GM10847 (cell line): ENCODE data around the gene MAPKAPK2.

Source experiments
- POLR2A ChIP-seq: IDR thresholded peaks from 2 replicates; pipeline ENCODE4 v1.6.1; 2011; ENCODE audit not compliant: insufficient read length; ENCODE audit errors: extremely low read depth

The MAPKAPK2 gene

DNA sequence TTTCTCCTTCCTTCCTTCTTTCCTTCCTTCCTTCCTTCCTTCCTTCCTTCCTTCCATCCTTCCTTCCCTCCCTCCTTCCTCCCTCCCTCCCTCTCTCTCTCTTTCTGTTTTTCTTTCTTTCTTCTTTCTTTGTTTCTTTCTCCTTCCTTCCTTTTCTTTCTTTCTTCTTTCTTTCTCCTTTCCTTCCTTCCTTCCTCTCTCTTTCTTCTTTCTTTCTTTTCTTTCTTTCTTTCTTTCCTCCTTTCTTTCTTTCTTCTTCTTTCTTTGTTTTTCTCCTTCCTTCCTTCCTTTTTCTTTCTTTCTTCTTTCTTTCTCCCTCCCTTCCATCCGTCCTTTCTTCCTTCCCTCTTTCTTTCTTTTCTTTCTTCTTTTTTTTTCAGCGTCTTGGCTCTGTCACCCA is 67.8 kb downstream of the MAPKAPK2 start:
- TF ChIP-seq POLR2A: no peak

DNA sequence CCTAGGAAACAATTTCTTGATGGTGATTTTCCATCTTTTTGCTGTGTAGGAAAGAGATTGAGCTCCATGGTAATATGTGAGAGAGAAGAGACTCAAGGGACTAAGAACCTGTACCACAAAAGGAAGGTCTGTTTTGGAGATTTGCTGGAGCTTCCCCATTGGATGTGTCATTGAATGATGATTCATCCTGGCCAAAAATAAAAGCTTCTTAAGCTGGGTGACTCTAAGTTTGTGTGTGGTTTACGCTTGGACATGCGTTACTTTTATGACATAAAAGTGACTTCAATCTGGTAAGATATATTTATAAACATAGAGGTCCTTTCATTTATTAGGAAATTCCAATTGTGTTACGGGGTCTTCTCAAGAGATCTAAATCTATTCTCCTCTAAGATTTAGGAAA is 68.4 kb downstream of the MAPKAPK2 start:
- no peak for TF ChIP-seq POLR2A

- TF ChIP-seq POLR2A: no peak
Observed at GRCh38 chr1:206754011-206754410, 69.3 kb downstream of the MAPKAPK2 start.

GRCh38 chr1:206757524-206758266 is 73.0 kb downstream of the MAPKAPK2 start:
- TF ChIP-seq POLR2A: no peak

DNA sequence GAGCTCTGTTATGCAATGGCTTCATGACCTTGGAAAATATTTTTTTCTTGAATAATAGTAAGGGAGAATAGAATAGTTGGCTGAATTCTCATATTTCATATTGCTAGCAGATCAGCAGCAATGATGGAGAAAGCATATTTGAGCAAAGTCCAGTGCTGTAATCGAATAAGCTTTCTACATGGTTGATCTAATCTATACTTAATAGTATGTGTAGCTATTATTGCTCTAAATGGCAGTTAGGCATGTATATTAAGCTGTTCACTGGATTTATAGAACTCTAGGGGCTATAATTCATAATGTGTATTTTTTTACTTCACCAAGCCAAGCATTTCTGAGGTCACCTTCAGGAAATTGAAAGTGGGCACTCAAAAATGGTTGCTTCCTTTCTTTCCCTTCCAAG is 75.9 kb downstream of the MAPKAPK2 start:
- no peak for TF ChIP-seq POLR2A

- TF ChIP-seq POLR2A: no peak
Observed at GRCh38 chr1:206761159-206761768, 76.6 kb downstream of the MAPKAPK2 start.

DNA sequence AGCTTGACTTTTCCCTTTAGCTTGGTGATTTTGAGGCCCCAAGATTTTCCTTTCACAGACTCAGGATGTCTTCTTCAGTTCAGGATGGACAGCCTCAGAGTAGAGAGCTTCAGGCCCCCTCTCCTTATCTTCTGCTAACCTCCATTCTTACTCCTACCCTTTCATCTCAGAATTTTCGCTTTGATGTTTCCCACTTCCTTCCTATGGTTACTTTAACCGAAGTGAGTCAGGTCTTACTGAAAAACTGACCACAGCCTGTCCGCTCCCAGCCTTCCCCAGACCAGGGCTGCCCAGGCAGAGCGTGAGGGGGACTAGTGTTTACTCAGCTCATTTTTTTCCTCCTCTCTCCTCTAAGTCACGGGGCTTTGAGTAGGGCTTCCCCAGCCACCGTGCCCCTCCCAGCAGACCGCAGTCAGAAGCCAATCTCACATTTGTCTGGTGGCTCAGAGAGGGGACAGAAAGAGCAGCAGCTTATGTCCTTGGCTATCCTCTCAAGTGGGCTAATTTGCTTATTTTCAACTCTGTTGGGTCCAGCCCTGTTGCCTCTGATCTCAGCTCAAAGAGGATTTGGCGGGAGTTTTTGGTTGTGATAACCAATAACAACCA is 81.6 kb downstream of the MAPKAPK2 start:
- no peak for TF ChIP-seq POLR2A

DNA sequence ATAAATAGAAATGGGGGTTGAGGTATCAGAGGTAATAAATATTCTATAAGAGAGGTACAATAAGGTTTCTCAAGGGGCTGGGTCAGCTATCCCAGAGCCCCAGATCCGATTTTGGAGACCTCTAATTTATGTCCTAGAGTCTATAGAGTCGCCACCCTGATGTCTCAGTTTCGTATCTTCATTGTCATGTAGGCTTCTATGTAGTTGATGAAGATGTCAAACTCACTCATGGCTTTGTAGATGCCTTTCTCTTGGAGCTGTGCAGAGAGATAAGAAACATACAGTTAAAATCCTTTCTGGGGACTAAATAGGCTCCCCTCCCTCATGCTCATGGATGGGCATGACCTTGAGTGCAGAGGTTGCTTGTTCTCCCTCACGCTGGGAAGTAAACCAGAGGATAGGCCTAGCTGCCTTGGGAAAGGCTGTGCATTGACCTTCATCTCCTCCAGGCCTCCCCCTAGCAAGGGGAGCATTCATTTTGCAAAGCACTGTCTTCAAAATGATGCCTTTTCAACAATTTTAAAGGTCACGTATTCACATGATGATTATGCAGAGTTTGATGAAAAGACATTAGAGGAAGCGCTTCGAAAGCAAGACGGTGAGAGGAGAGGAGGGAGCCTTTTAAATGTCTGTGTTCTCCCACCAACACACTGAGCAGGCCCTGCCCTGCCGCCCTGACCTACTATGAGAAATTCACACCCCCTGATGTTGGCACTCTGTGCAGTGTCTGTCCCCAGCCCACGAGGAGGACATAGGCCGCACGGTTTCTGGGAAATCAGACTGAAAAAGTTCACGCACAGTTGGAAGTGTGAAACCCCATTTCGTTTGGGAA is 84.0 kb downstream of the MAPKAPK2 start:
- TF ChIP-seq POLR2A: no peak

- TF ChIP-seq POLR2A: no peak
Observed at GRCh38 chr1:206769304-206769731, 84.6 kb downstream of the MAPKAPK2 start.

- TF ChIP-seq POLR2A: peak; percentile 42
Observed at GRCh38 chr1:206770531-206771337, 86.0 kb downstream of the MAPKAPK2 start, which contains the start of gene IL19. IL19 (plus strand) TSS chr1:206770773; CDS start chr1:206836663, 65,890 bp downstream.

DNA sequence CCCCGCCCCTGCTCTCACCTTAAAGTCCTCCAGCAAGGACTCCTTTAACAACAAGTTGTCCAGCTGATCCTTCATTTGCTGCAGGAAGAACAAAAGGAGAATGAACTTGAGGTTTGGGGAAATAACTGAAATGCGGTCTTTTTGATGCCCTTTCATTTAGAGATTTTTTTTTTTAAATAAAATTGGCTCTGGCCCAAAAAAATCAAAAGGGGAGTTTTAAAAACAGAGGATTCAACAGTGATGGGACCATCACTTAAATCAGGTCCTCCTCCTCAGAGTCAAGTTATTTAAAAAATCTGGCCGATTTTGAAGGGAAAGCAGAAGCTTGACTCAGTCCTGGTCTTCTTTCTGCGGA is 86.6 kb downstream of the MAPKAPK2 start:
- no peak for TF ChIP-seq POLR2A

DNA sequence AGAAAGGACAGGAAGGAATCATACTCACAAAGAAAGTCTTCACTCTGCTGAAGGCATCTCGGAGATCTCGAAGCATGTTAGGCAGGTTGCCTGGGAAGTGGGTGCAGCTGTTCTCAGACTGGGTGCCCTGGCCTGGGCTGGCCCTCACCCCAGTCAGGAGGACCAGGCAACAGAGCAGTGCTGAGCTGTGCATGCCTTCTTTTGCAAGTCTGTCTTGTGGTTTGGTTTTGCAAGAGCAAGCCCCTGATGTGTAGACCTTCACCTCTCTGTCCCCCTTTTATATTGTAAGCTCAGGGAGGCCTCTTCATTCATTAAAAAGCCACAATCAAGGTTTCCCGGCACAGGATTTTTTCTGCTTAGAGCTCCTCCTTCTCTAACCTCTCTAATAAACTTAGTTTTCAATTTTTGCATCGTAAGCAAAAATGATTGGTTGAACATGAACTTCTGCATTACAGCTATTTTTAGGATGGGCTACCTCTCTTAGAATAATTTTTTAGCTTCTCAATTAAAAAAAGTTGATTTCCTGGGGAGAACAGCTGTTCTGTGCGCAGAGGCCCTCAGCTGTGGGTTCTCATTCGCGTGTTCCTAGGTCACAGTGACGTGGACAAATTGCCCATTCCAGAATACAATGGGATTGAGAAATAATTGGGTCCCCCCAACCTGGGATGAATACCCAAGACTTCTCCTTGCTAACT is 87.7 kb downstream of the MAPKAPK2 start, which contains the start of gene IL10:
IL10 (minus strand) TSS at position 252 of the 695 bp plus-strand sequence; CDS start at position 193, 59 bp downstream.
- no peak for TF ChIP-seq POLR2A

DNA sequence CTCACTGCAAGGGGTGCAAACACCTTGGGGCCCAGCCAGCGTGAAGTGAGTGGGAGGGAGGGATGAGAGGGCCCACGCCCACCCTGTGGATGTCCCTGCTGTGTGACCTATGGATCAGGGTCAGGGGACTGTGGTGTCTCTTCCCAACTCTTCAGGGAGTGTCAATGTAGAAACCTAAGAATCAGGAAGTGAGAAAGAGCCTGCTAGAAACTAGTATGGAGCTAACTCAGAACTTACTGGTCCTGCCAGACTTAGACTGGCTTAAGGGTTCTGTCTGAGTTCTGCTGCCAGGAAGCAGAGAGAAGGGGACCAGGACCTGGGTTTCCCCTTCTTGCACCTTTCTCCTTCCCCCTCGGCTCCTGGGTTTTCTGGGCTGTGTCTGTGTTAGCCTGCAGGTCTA is 89.4 kb downstream of the MAPKAPK2 start:
- TF ChIP-seq POLR2A: no peak

DNA sequence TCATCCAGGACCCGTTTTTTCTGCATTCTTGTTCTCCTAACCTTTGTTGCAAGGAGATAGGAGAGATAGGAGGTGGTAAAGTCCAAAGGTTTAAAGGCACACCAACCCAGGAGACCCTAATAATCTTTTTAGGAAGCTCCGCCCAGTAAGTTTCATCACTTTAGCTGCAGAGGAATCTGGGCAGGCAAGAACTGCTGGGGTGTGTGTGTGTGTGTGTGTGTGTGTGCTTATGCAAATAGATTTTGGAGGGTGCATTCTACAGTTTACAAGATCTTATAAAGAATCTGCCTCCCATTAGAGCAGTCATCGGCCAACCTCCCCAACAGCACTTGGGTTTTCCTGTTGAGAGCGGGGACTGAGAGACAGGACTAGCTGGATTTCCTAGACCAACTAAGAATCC is 91.5 kb downstream of the MAPKAPK2 start:
- TF ChIP-seq POLR2A: no peak
